Mesenteric fat pad (tissue), 1 donor: ENCODE results near the gene SSX7. TPM values are rescaled to one million over a fixed set of nuclear protein-coding genes. Genes with fewer than 3 reads are reported as not detected.
"Not testable (repeated sequence)": the region's sequence is repeated elsewhere in the genome, so short reads cannot be mapped to it uniquely, and the experiment has no call there.

Experiments used
- DNase-seq: peaks from one replicate; pipeline ENCODE4 v3.0.0-alpha.2; 2020; ENCODE audit warnings: low spot score
- long read RNA-seq: library from polyadenylated mRNA; unstranded; transcript quantifications from one replicate; pipeline ENCODE4 v2.0.0, GENCODE V29; 2020
- total RNA-seq: library from RNA; stranded (reverse); fragmentation: NEBNext Ultra II Directional; extraction: Animal tissue kit (Norgen Biotek cat#: 25700); gene quantifications from one replicate; pipeline ENCODE4 v1.2.1, GENCODE V29; 2021
- donor health status: DM: yes; HTN: yes; CAD: no.

SSX7 gene, protein sequence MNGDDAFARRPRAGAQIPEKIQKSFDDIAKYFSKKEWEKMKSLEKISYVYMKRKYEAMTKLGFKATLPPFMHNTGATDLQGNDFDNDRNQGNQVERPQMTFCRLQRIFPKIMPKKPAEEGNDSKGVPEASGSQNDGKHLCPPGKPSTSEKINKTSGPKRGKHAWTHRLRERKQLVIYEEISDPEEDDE
- total RNA-seq = not detected
- long read RNA-seq = 0 reads

DNA sequence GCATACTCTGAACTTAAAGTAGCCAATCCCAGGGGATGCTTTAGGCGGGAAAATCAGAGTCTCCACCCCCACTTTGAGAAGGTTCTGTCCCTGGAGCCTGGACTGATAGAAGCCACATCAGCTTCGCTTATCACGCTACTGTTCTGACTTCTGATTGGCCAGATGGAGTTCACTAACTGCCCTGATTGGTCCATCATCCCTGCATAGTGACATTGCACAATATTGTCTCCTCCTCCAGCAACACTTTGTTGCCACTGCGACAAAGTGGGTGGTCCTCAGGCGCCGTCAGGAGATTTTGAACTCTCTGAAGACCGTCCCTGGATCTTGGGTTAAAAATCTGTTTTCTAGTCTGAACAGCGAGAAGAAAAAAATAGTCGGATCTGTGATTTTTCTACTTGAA, at the start of gene SSX7:
Gene SSX7 (minus strand): TSS at position 101 of the 400 bp plus-strand sequence. CDS start 1,428 bp downstream, outside the sequence.
- not testable (repeated sequence) for DNase-seq

DNA sequence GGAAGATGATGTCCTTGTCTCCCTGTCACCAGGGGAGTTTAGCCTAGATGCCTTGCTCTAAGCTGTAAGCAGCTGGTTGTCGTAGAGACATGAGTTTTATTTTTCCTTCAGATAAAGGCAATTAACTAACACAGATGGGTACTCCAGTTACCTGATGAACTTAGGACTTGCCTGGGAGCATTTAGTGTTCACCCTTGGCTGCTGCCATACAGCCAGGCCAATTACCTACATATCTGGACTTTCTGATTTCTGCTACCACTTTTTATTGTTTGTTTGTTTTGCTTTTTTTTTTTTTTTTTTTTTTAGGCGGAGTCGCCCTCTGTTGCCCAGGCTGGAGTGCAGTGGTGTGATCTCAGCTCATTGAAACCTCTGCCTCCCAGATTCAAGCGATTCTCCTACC, 37.3 kb upstream of the SSX7 start:
- DNase-seq = not testable (repeated sequence)

DNA sequence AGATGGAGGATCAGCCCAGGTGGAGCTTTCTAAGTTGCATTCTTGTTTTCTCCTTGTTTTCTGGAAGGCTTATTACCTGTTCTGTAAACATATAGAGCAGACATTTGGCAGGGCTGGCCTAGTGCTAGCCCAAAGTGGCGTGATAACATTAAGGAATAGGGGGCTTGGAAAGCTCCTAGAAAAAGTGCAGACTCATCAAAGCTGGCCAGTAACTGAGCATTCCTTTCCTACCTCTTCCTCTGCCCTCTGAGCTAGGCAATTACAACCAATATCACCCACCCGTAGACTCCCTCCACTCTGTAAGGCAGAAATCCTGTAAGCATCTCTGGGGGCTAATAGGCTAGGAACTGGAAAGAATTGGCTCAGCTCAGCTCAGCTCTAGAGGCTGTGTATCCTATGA, 7.5 kb upstream of the SSX7 start:
- DNase-seq = not testable (repeated sequence)

DNA sequence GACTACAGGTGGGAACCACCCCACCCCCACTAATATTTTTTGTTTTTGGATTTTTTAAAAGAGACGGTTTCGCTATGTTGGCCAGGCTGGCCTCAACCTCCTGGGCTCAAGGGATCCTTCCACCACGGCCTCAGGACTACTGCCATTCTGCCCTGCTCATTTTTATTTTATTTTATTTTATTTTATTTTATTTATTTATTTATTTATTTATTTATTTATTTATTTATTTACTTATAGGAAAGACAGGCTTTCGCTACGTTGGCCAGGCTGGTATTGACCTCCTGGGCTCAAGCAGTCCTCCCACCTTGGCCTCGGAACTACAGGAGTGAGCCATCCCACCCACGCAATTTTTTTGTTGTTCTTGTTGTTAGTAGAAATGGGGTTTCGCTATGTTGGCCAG, 775 bp upstream of the SSX7 start:
- DNase-seq = not testable (repeated sequence)

DNA sequence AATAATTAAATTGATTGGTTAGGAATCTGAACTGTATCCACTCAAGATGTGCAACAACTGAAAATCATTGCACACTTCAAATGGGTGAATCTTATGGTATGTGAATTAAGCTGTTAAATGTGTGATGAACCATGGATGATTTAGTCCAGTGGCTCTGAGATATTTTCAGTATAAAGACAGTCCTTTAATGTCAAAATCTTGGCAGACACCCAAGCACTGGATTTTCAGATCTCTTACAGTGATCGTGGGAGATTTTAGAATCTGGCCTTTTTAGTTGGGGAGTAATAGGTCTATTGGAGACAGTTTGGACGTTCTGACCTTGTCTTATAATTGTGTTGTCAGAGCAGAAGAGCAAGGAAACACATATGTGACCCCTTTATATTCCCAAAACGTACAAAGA, 4.0 kb downstream of the SSX7 start:
- not testable (repeated sequence) for DNase-seq

DNA sequence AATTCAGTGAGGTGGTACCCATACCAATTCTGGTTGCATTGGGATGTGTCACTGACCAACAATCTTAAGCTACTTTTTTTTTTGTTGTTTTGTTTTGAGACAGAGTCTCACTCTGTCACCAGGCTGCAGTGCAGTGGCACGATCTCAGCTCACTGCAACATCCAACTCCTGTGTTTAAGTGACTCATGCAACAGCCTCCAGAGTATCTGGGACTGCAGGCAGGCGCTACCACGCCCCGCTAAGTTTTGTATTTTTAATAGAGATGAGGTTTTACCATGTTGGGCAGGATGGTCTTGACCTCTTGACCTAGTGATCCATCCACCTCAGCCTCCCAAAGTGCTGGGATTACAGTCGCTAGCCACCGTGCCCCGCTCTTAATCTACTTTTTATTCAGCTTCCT, 5.7 kb downstream of the SSX7 start:
- DNase-seq = not testable (repeated sequence)

DNA sequence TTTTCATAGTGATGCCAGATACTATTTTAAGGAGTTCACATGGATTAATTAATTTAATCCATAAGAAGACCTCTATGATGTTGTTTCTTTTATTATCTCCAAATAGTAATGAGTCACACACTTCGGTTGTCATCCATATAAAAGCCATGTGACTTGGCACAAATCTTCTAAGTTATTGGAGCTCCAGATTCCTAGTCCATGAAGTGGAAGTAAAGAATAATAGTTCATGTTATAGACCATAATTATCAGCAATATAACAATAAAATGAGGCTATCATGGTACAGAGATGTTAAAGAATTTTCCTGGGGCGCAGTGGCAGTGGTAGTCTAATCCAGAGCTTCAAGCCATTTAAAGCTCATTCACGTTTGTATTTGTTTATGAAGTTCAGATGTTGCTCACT, 26.2 kb downstream of the SSX7 start:
- DNase-seq = not testable (repeated sequence)

DNA sequence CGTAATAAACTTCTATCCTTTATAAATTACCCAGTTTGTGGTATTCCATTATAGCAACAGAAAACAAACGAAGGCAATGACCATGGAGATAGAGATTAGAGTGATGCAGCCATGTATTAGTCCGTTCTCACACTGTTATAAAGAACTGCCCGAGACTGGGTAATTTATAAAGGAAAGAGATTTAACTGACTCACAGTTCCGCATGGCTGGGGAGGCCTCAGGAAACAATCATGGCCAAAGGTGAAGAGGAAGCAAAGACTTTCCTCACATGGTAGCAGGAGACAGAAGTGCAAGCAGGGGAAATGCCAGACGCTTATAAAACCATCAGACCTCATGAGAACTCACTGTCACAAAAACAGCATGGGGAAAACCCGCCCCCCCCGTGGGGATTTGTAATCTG, 34.0 kb downstream of the SSX7 start:
- DNase-seq = not testable (repeated sequence)

DNA sequence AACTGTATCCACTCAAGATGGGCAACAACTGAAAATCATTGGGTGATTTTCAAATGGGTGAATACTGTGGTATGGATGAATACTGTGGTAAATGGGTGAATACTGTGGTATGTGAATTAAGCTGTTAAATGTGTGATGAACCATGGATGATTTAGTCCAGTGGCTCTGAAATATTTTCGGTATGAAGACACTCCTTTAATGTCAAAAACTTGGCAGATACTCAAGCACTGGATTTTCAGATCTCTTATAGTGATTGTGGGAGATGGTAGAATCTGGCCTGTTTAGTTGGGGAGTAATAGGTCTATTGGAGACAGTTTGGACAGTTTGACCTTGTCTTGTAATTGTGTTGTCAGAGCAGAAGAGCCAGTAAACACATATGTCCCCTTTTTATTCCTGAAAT, 45.7 kb downstream of the SSX7 start:
- DNase-seq = no peak

DNA sequence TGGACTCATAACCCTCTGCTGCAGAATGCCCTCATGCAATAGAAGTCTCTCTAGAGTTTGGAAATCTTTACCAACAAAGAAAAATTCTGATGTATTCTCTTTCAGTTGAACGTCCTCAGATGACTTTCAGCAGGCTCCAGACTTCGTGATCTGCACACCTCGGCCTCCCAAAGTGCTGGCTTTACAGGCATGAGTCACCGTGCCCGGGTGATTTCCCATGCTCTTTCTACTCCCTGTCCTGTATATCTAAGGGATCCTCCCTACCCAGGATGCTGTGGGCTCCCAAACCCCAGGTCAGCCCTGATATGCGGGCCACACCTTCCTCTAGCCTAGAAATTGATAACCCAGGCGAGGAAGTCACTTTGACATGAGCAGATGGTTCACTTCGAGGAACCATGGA, 51.5 kb downstream of the SSX7 start:
- not testable (repeated sequence) for DNase-seq

DNA sequence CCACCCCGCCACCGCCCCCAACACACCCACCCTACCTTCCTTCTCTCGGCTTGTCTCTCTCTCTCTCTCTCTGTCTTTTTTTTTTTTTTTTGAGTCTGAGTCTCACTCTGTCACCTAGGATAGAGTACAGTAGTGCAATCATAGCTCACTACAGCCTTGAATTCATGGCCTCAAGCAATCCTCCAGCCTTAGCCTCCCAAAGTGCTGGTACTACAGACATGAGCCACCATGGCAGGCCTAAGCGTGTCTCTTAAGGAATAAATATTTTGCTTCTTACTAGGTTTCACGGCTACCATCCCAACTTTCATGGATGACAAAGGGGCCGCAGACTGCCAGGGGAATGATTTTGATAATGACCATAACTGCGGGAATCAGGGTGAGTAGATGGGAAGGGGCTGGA, 55.8 kb downstream of the SSX7 start:
- no peak for DNase-seq

DNA sequence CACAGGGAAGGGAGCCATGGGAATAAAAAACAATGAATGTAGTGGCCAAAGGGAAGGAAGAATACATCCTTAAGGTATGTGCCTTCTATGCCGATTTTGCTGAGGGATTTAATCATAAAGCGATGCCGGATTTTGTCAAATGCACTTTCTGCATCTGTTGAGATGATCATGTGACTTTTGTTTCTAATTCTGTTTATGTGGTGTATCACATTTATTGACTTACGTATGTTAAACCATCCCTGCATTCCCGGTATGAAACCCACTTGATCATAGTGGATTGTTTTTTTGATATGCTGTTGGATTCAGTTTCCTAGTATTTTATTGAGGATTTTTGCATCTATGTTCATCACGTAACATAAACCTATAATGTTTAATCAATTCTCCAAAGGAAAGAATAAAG, 60.0 kb downstream of the SSX7 start:
- no peak for DNase-seq

Other genes starting within 250 kb of the SSX7 start
- not detected for gene XAGE1A, start 159.1 kb downstream of the SSX7 start, total RNA-seq
- gene XAGE1B, start 137.8 kb downstream of the SSX7 start, total RNA-seq = not detected
- not detected for gene SSX2, start 52.3 kb upstream of the SSX7 start, total RNA-seq
- not detected for gene SSX2B, start 96.4 kb upstream of the SSX7 start, total RNA-seq
- gene SPANXN5, start 142.5 kb upstream of the SSX7 start, total RNA-seq = not detected
- gene XAGE5, start 156.4 kb upstream of the SSX7 start, total RNA-seq = not detected
- gene XAGE3, start 213.2 kb upstream of the SSX7 start, total RNA-seq = not detected
- 28.5 TPM for gene FAM156B, start 242.4 kb upstream of the SSX7 start, total RNA-seq